SJSA1 (cell line): Measurements from ENCODE around the gene LRP5. TPM values are rescaled to one million over a fixed set of nuclear protein-coding genes. Genes with fewer than 3 reads are reported as not detected.
"Not testable (repeated sequence)": the region's sequence is repeated elsewhere in the genome, so short reads cannot be mapped to it uniquely, and the experiment has no call there.

Source experiments
- DNase-seq, 2 experiments: peaks; one replicate each; pipeline ENCODE4 v3.0.0-alpha.2; 2015 to 2020; ENCODE audit warnings: low spot score in 2 of 2, low read depth in 1 of 2
- H3K27ac ChIP-seq: fragments of 250-450 bp; sonication (Bioruptor Pico); 2 replicates; pipeline ENCODE4 v1.5.1; 2020; ENCODE audit warnings: mild to moderate bottlenecking, moderate library complexity
- H3K27me3 ChIP-seq: fragments of 250-450 bp; sonication (Bioruptor Pico); replicated peaks from 2 replicates; pipeline ENCODE4 v1.5.1; 2020; ENCODE audit warnings: mild to moderate bottlenecking, moderate library complexity
- H3K36me3 ChIP-seq: fragments of 250-450 bp; sonication (Bioruptor Pico); 2 replicates; pipeline ENCODE4 v1.5.1; 2020; ENCODE audit warnings: mild to moderate bottlenecking
- H3K4me1 ChIP-seq: fragments of 250-450 bp; sonication (Bioruptor Pico); replicated peaks from 2 replicates; pipeline ENCODE4 v1.6.1; 2021; ENCODE audit warnings: mild to moderate bottlenecking
- H3K4me3 ChIP-seq: fragments of 250-450 bp; sonication (Bioruptor Pico); 2 replicates; pipeline ENCODE4 v1.5.1; 2020; ENCODE audit warnings: mild to moderate bottlenecking
- H3K9me3 ChIP-seq: fragments of 250-450 bp; sonication (Bioruptor Pico); replicated peaks from 2 replicates; pipeline ENCODE4 v1.5.1; 2020; ENCODE audit warnings: mild to moderate bottlenecking
- total RNA-seq: library from RNA; depleted of rRNA; stranded (reverse); fragments of >200 nt; shearing (Covaris generic); gene quantifications from 2 replicates; pipeline ENCODE4 v1.2.3, GENCODE V29; 2014

The LRP5 gene
- total RNA-seq, 1 experiment from 2014 or later: 32.2 TPM

- peaks cover 5% of the 10 kb centered on the region for H3K4me1 ChIP-seq
- H3K4me3 ChIP-seq: no peak overlapping the region
- no peaks in the 10 kb centered on the region for H3K9me3 ChIP-seq
- H3K36me3 ChIP-seq: no peaks in the 10 kb centered on the region
- no peak overlapping the region for H3K27ac ChIP-seq
- H3K27me3 ChIP-seq: no peaks in the 10 kb centered on the region
- no peak for DNase-seq
Observed at GRCh38 chr11:68295940-68296339, 16.5 kb upstream of the LRP5 start.

GRCh38 chr11:68296344-68297051 is 15.9 kb upstream of the LRP5 start:
- H3K27ac ChIP-seq: no peak overlapping the region
- peaks cover 5% of the 10 kb centered on the region for H3K4me1 ChIP-seq
- no peak for DNase-seq
- H3K36me3 ChIP-seq: no peaks in the 10 kb centered on the region
- H3K27me3 ChIP-seq: no peaks in the 10 kb centered on the region
- H3K9me3 ChIP-seq: no peaks in the 10 kb centered on the region
- no peak overlapping the region for H3K4me3 ChIP-seq

DNA sequence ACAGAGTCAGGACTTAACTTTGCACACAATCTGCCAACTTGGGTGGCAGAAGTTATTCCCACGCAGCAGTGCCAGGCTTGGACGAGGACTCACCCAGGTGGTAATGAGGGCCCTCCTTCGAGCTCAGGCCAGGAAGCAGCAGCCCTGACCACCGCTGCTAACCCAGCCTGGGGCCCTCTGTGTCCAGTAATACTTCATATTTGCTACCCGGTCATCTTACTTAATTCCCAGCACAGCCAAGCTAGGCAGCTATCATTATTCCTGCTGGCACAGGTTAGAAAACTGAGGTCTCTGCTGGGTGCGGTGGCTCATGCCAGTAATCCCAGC is 15.4 kb upstream of the LRP5 start:
- DNase-seq: no peak
- Histone ChIP-seq H3K4me1 (peaks cover 5% of the 10 kb centered on the region), H3K4me3 (no peak overlapping the region), H3K27ac (no peak overlapping the region), H3K9me3 (no peaks in the 10 kb centered on the region), H3K27me3 (no peaks in the 10 kb centered on the region), H3K36me3 (no peaks in the 10 kb centered on the region)

DNA sequence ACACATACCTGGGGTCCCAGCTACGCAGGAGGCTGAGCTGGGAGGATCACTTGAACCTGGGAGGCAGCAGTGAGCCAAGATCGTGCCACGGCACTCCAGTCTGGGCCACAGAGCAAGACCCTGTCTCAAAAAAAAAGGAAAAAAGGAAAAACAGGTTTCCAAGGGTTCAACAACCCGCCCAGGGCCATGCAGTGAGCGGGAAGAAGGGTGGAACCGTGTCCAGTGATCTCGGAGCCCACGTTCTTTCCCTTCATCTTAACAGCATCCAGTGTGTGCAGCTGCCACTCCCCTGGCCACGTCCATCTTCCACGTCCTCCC is 14.9 kb upstream of the LRP5 start:
- H3K27me3 ChIP-seq: no peaks in the 10 kb centered on the region
- H3K4me3 ChIP-seq: no peak overlapping the region
- H3K9me3 ChIP-seq: no peaks in the 10 kb centered on the region
- DNase-seq: peak in 1 of 2 experiments; percentile 21
- peaks cover 5% of the 10 kb centered on the region for H3K4me1 ChIP-seq
- no peaks in the 10 kb centered on the region for H3K36me3 ChIP-seq
- no peak overlapping the region for H3K27ac ChIP-seq

DNA sequence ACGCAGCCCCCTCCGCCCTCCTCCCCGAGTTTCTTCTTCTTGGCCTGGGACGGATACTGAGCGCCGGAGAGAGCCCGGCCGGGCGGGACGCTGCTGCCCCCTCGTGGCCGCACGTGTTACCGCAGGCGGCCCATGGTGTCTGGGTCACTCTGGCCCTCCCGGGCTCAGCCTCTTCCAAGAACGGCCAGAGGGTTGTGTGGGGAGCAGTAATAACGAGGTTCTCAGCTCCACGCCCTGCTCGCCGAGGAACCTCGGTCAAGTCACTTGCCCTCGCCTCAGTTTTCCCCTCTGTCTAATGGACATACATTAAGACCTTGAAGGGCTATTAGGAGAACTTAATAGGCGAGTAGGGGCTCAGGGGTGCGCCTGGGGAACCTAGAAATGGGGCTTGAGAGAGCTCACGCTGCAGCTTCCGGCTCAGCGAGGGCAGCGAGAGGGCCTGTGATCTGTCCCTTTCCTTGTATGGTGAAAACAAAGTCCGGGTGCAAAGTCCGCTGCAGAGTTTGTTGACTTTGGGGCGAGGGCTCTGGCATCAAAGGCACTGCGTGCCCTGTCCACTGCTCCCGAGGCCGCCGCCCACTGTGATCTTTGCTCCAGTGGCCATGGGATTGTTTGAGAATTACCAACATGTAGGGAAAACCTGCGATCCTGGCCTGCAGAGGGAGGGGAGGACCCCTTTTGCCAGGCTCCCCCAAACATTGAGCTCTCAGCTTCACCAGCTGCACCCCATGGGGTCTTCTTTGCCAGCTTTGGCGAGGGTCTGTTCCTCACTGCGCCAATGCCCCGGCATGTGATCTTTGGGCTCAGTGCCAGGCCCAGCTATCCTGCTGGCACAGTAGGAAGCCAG is 14.4 kb upstream of the LRP5 start:
- Histone ChIP-seq H3K27me3 (no peaks in the 10 kb centered on the region), H3K9me3 (no peaks in the 10 kb centered on the region), H3K4me3 (no peak overlapping the region), H3K36me3 (no peaks in the 10 kb centered on the region), H3K4me1 (peaks cover 5% of the 10 kb centered on the region), H3K27ac (no peak overlapping the region)
- DNase-seq: peak; percentile 81 to 83

- H3K4me1 ChIP-seq: peaks cover 5% of the 10 kb centered on the region
- no peaks in the 10 kb centered on the region for H3K36me3 ChIP-seq
- H3K4me3 ChIP-seq: no peak overlapping the region
- H3K27ac ChIP-seq: no peak overlapping the region
- peaks cover under 1% of the 10 kb centered on the region; the same call in 1 of the 2 replicates for H3K9me3 ChIP-seq
- no peak for DNase-seq
- no peaks in the 10 kb centered on the region for H3K27me3 ChIP-seq
Observed at GRCh38 chr11:68298659-68299516, 13.5 kb upstream of the LRP5 start.

- H3K4me3 ChIP-seq, H3K27ac ChIP-seq, H3K27me3 ChIP-seq, H3K9me3 ChIP-seq, H3K4me1 ChIP-seq, DNase-seq, H3K36me3 ChIP-seq: not testable (repeated sequence)
Observed at GRCh38 chr11:68299517-68299879, 12.9 kb upstream of the LRP5 start.

- no peaks in the 10 kb centered on the region for H3K36me3 ChIP-seq
- no peak overlapping the region for H3K27ac ChIP-seq
- peaks cover 7% of the 10 kb centered on the region; the same call in 1 of the 2 replicates for H3K9me3 ChIP-seq
- no peak for DNase-seq
- H3K27me3 ChIP-seq: no peaks in the 10 kb centered on the region
- H3K4me1 ChIP-seq: peaks cover 5% of the 10 kb centered on the region
- no peak overlapping the region for H3K4me3 ChIP-seq
Observed at GRCh38 chr11:68300076-68300830, 12.1 kb upstream of the LRP5 start.

GRCh38 chr11:68302256-68302655 is 10.1 kb upstream of the LRP5 start:
- peaks cover 5% of the 10 kb centered on the region for H3K4me1 ChIP-seq
- H3K4me3 ChIP-seq: no peak overlapping the region
- H3K9me3 ChIP-seq: peaks cover 7% of the 10 kb centered on the region; the same call in 1 of the 2 replicates

DNA sequence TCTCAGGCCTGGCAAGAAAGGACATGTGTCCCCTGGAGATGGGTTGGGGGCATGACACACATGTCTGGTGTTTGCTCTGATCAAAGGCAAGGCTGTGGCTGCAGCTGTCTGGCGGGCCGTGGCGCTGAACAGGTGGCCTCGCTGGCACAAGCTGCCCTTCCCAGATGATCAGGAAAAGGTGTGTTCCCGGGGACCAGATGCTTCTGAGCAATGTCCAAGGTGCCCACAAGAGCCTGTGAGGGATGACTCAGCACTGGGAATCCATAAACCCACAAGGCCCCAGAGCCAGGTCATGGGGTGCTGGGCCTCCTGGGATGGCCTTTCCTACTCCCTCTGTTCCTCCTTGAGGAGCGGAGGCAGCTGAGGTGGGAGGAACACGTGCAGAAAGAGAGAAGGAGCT is 9.7 kb upstream of the LRP5 start:
- Histone ChIP-seq H3K9me3 (peaks cover 7% of the 10 kb centered on the region; the same call in 1 of the 2 replicates), H3K36me3 (no peaks in the 10 kb centered on the region), H3K27me3 (no peaks in the 10 kb centered on the region), H3K27ac (no peak overlapping the region), H3K4me1 (peaks cover 5% of the 10 kb centered on the region), H3K4me3 (no peak overlapping the region)
- no peak for DNase-seq

More at GRCh38 chr11:68302256-68302655, 10.1 kb upstream of the LRP5 start:
- Histone ChIP-seq H3K27ac (no peak overlapping the region), H3K27me3 (no peaks in the 10 kb centered on the region), H3K36me3 (no peaks in the 10 kb centered on the region)
- no peak for DNase-seq

GRCh38 chr11:68303083-68303482 is 9.3 kb upstream of the LRP5 start:
- H3K27ac ChIP-seq: no peak overlapping the region
- peaks cover 1% of the 10 kb centered on the region for H3K4me1 ChIP-seq
- H3K9me3 ChIP-seq: peaks cover 7% of the 10 kb centered on the region; the same call in 1 of the 2 replicates
- H3K4me3 ChIP-seq: no peak overlapping the region
- no peaks in the 10 kb centered on the region for H3K27me3 ChIP-seq
- no peaks in the 10 kb centered on the region for H3K36me3 ChIP-seq
- no peak for DNase-seq

GRCh38 chr11:68303982-68304780 is 8.2 kb upstream of the LRP5 start:
- DNase-seq: no peak
- peaks cover 7% of the 10 kb centered on the region; the same call in 1 of the 2 replicates for H3K9me3 ChIP-seq
- H3K36me3 ChIP-seq: no peaks in the 10 kb centered on the region
- no peak overlapping the region for H3K27ac ChIP-seq
- no peaks in the 10 kb centered on the region for H3K27me3 ChIP-seq
- no peaks in the 10 kb centered on the region for H3K4me1 ChIP-seq
- H3K4me3 ChIP-seq: no peak overlapping the region

DNA sequence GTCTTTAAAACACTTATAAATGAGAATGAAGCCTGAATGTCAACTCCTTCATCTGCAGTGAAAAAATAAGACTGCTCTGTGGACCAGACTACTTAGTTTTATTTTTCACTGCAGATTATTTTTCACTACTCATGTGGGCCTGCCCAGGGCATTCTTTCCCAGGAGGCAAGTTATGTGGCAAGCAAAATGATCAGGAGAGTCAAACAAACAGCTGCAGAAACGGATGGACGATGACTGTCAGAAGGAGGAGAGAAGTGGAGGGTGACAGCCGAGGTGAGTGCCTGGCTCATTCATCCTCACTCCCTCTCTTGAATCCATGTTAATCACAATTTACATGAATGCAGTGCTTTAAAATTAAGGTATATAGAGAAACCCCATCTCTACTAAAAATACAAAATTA is 5.8 kb upstream of the LRP5 start:
- H3K27me3 ChIP-seq: no peaks in the 10 kb centered on the region
- DNase-seq: no peak
- no peak overlapping the region for H3K27ac ChIP-seq
- H3K4me1 ChIP-seq: no peaks in the 10 kb centered on the region
- H3K4me3 ChIP-seq: no peak overlapping the region
- peaks cover 7% of the 10 kb centered on the region; the same call in 1 of the 2 replicates for H3K9me3 ChIP-seq
- H3K36me3 ChIP-seq: no peaks in the 10 kb centered on the region
